HG03565 (cell line): ENCODE results near the gene STARD10.
"Not testable (repeated sequence)": the region's sequence is repeated elsewhere in the genome, so short reads cannot be mapped to it uniquely, and the experiment has no call there.

ENCODE experiments used
- ATAC-seq: cut with Tn5 transposase; IDR thresholded peaks from one replicate; pipeline ENCODE4 v1.9.1; 2021; ENCODE audit warnings: mild to moderate bottlenecking, moderate library complexity; ENCODE audit not compliant: unreplicated experiment

Gene STARD10

GRCh38 chr11:72826191-72826941, 32.5 kb upstream of the STARD10 start:
- ATAC-seq = no peak

GRCh38 chr11:72825661-72826060, 31.8 kb upstream of the STARD10 start:
- no peak for ATAC-seq

- ATAC-seq = no peak
Measured at GRCh38 chr11:72824811-72825505, 31.1 kb upstream of the STARD10 start.

GRCh38 chr11:72824020-72824419, 30.2 kb upstream of the STARD10 start:
- ATAC-seq = no peak

GRCh38 chr11:72823105-72823804, 29.4 kb upstream of the STARD10 start:
- no peak for ATAC-seq

- peak; percentile 53 for ATAC-seq
Measured at GRCh38 chr11:72821920-72822799, 28.3 kb upstream of the STARD10 start.

GRCh38 chr11:72821221-72821919, 27.5 kb upstream of the STARD10 start:
- ATAC-seq = no peak

GRCh38 chr11:72820439-72821139, 26.7 kb upstream of the STARD10 start:
- ATAC-seq = no peak

- no peak for ATAC-seq
Measured at GRCh38 chr11:72818971-72819370, 25.1 kb upstream of the STARD10 start.

GRCh38 chr11:72817966-72818365, 24.1 kb upstream of the STARD10 start:
- ATAC-seq = no peak

- no peak for ATAC-seq
Measured at GRCh38 chr11:72816404-72816990, 22.6 kb upstream of the STARD10 start.

GRCh38 chr11:72815110-72815618, 21.3 kb upstream of the STARD10 start:
- no peak for ATAC-seq

- peak; percentile 40 for ATAC-seq
Measured at GRCh38 chr11:72814286-72815109, 20.7 kb upstream of the STARD10 start, which contains the start of gene ATG16L2. Gene ATG16L2, plus strand, starts transcription at chr11:72814411. Its CDS starts 35 bp downstream, at chr11:72814446.

GRCh38 chr11:72813740-72814285, 20.0 kb upstream of the STARD10 start:
- ATAC-seq = peak; percentile 34

GRCh38 chr11:72812967-72813739, 19.3 kb upstream of the STARD10 start:
- ATAC-seq = peak; percentile 22

GRCh38 chr11:72812604-72812966, 18.7 kb upstream of the STARD10 start:
- ATAC-seq = no peak

GRCh38 chr11:72811686-72812085, 17.8 kb upstream of the STARD10 start:
- not testable (repeated sequence) for ATAC-seq
